ENCODE measurements around the gene CRMP1.

CRMP1 gene

GRCh38 chr4:5796976-5797375 is 95.9 kb downstream of the CRMP1 start:
- no peak for DNase-seq (ENCODE audit: low read depth)

GRCh38 chr4:5795580-5795979 is 97.3 kb downstream of the CRMP1 start:
- no peak for DNase-seq (ENCODE audit: low read depth)

GRCh38 chr4:5793514-5793913 is 99.4 kb downstream of the CRMP1 start:
- DNase-seq (ENCODE audit: low read depth): no peak

- no peak for DNase-seq (ENCODE audit: low read depth)
Observed at GRCh38 chr4:5791654-5792053, 101.2 kb downstream of the CRMP1 start.

- DNase-seq (ENCODE audit: low read depth): no peak
Observed at GRCh38 chr4:5790546-5790857, 102.4 kb downstream of the CRMP1 start.

- no peak for DNase-seq (ENCODE audit: low read depth)
Observed at GRCh38 chr4:5789141-5789540, 103.7 kb downstream of the CRMP1 start.

GRCh38 chr4:5788144-5788543 is 104.7 kb downstream of the CRMP1 start:
- no peak for DNase-seq (ENCODE audit: low read depth)

GRCh38 chr4:5787311-5787710 is 105.6 kb downstream of the CRMP1 start:
- DNase-seq (ENCODE audit: low read depth): no peak

- DNase-seq (ENCODE audit: low read depth): no peak
Observed at GRCh38 chr4:5785806-5786680, 106.8 kb downstream of the CRMP1 start.

- no peak for DNase-seq (ENCODE audit: low read depth)
Observed at GRCh38 chr4:5784960-5785611, 107.8 kb downstream of the CRMP1 start.

GRCh38 chr4:5784021-5784420 is 108.9 kb downstream of the CRMP1 start:
- DNase-seq (ENCODE audit: low read depth): no peak

- no peak for DNase-seq (ENCODE audit: low read depth)
Observed at GRCh38 chr4:5783486-5783885, 109.4 kb downstream of the CRMP1 start.

GRCh38 chr4:5782829-5783476 is 109.9 kb downstream of the CRMP1 start:
- no peak for DNase-seq (ENCODE audit: low read depth)

GRCh38 chr4:5781691-5782090 is 111.2 kb downstream of the CRMP1 start:
- no peak for DNase-seq (ENCODE audit: low read depth)

GRCh38 chr4:5780831-5781480 is 111.9 kb downstream of the CRMP1 start:
- no peak for DNase-seq (ENCODE audit: low read depth)

- no peak for DNase-seq (ENCODE audit: low read depth)
Observed at GRCh38 chr4:5776510-5776909, 116.4 kb downstream of the CRMP1 start.

GRCh38 chr4:5774416-5775036 is 118.4 kb downstream of the CRMP1 start:
- no peak for DNase-seq (ENCODE audit: low read depth)

- DNase-seq (ENCODE audit: low read depth): no peak
Observed at GRCh38 chr4:5773271-5773555, 119.7 kb downstream of the CRMP1 start.

GRCh38 chr4:5772528-5773270 is 120.2 kb downstream of the CRMP1 start:
- no peak for DNase-seq (ENCODE audit: low read depth)

Data from stimulated activated CD8-positive, alpha-beta memory T cell treated with anti-CD3 and anti-CD28 coated beads, Interleukin-7, amount 100 ng/mL, for 24 hours (primary cell).